Measurements from ENCODE around the gene FAM177B. TPM values are rescaled to one million over a fixed set of nuclear protein-coding genes. Genes with fewer than 3 reads are reported as not detected.

Gene FAM177B
- total RNA-seq, 1 experiment from 2014 or later: not detected

DNA sequence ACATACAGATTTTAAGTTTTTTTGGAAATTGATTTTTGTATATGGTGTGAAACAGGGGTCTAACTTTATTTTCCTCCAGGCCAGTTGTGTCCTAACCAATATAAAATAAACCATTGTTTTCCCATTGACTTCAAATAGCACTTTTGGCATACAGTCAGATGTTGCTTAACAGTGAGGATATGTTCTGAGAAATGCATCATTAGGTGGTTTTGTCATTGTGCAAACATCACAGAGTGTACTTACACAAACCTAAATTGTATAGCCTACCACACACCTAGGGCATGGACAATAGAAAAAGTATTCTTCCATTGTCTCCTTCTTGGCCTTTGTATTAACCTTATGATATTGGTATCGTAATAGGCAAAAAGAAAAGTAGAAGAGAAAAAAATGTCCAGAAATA, 40.5 kb downstream of the FAM177B start:
- CTCF ChIA-PET: no interaction called here
- no peaks in the 10 kb centered on the region for H3K36me3 Mint-ChIP-seq (ENCODE audit: insufficient read depth, unreplicated experiment)

DNA sequence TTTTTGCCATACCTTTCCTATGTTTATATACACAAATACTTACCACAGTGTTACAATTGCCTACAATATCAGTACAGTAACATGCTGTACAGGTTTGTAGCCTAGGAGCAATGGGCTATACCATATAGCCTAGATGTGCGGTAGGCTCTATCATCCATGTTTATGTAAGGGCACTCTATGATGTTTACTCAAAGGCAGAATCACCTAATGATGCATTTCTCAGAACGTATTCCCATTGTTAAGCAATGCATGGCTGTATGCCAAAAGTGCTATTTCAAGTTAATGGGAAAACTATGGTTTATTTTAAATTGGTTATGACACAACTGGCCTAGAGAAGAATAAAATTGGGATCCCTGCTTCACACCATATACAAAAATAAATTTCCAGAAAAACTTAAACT, 41.0 kb downstream of the FAM177B start:
- Mint-ChIP-seq H3K36me3 (ENCODE audit: insufficient read depth, unreplicated experiment) (no peaks in the 10 kb centered on the region), H3K27me3 (ENCODE audit: insufficient read depth, unreplicated experiment) (peaks cover 9% of the 10 kb centered on the region), H3K4me3 (ENCODE audit: unreplicated experiment) (no peak overlapping the region), H3K27ac (ENCODE audit: unreplicated experiment) (no peak overlapping the region), H3K4me1 (ENCODE audit: low read depth, unreplicated experiment) (no peaks in the 10 kb centered on the region), H3K9me3 (ENCODE audit: unreplicated experiment) (no peaks in the 10 kb centered on the region)
- Histone ChIP-seq H3K4me3 (ENCODE audit: low read depth, low read length) (no peak overlapping the region), H3K9me3 (no peaks in the 10 kb centered on the region), H3K4me1 (no peaks in the 10 kb centered on the region), H3K36me3 (ENCODE audit: control insufficient read depth, insufficient read depth, low read length) (no peaks in the 10 kb centered on the region), H3K27me3 (replicated peaks; ENCODE audit: control insufficient read depth, insufficient read depth, low read length) (no peaks in the 10 kb centered on the region)
- CTCF ChIA-PET: no interaction called here
- POLR2A ChIA-PET: no interaction called here
- intact Hi-C loops (cut with micrococcal nuclease; ENCODE audit: unreplicated experiment): no loop called here
- TF ChIP-seq, protein P1, sequence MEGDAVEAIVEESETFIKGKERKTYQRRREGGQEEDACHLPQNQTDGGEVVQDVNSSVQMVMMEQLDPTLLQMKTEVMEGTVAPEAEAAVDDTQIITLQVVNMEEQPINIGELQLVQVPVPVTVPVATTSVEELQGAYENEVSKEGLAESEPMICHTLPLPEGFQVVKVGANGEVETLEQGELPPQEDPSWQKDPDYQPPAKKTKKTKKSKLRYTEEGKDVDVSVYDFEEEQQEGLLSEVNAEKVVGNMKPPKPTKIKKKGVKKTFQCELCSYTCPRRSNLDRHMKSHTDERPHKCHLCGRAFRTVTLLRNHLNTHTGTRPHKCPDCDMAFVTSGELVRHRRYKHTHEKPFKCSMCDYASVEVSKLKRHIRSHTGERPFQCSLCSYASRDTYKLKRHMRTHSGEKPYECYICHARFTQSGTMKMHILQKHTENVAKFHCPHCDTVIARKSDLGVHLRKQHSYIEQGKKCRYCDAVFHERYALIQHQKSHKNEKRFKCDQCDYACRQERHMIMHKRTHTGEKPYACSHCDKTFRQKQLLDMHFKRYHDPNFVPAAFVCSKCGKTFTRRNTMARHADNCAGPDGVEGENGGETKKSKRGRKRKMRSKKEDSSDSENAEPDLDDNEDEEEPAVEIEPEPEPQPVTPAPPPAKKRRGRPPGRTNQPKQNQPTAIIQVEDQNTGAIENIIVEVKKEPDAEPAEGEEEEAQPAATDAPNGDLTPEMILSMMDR (IDR thresholded peaks at IDR 0.05; ENCODE audit: insufficient read depth in 1 of 2, low read depth in 1 of 2, low read length in 1 of 2, severe bottlenecking in 1 of 2, unreplicated experiment in 1 of 2): no peak
- no TSS peak for BruUV-seq (replicated peaks)
- DNase-seq: no peak

More for the DNA sequence above, 40.5 kb downstream of the FAM177B start:
- Mint-ChIP-seq H3K4me1 (ENCODE audit: low read depth, unreplicated experiment) (no peaks in the 10 kb centered on the region), H3K4me3 (ENCODE audit: unreplicated experiment) (no peak overlapping the region), H3K27ac (ENCODE audit: unreplicated experiment) (no peak overlapping the region), H3K9me3 (ENCODE audit: unreplicated experiment) (no peaks in the 10 kb centered on the region), H3K27me3 (ENCODE audit: insufficient read depth, unreplicated experiment) (peaks cover 9% of the 10 kb centered on the region)
- Histone ChIP-seq H3K9me3 (no peaks in the 10 kb centered on the region), H3K36me3 (ENCODE audit: control insufficient read depth, insufficient read depth, low read length) (no peaks in the 10 kb centered on the region), H3K27me3 (replicated peaks; ENCODE audit: control insufficient read depth, insufficient read depth, low read length) (no peaks in the 10 kb centered on the region), H3K4me3 (ENCODE audit: low read depth, low read length) (no peak overlapping the region), H3K4me1 (no peaks in the 10 kb centered on the region)
- BruUV-seq (replicated peaks): no TSS peak
- TF ChIP-seq, protein P1 (IDR thresholded peaks at IDR 0.05; ENCODE audit: insufficient read depth in 1 of 2, low read depth in 1 of 2, low read length in 1 of 2, severe bottlenecking in 1 of 2, unreplicated experiment in 1 of 2): no peak
- no peak for DNase-seq
- POLR2A ChIA-PET: no interaction called here
- intact Hi-C loops (cut with micrococcal nuclease; ENCODE audit: unreplicated experiment): no loop called here

DNA sequence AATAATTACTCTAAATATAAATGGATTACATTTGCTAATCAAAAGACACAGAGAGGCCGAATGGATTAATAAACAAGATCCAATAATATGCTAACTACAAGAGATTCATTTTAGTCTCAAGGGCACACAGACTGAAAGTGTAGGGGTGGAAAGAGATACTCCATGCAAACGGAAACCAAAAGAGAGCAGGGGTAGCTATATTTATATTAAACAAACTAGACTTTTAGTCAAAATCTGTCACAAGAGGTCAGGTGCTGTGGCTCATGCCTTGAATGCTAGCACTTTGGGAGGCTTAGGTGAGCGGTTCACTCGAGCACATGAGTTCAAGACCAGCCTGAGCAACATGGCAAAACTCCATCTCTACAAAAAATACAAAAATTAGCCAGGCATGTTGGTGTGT, 44.2 kb downstream of the FAM177B start:
- Histone ChIP-seq H3K36me3 (ENCODE audit: control insufficient read depth, insufficient read depth, low read length) (no peaks in the 10 kb centered on the region), H3K27me3 (replicated peaks; ENCODE audit: control insufficient read depth, insufficient read depth, low read length) (no peaks in the 10 kb centered on the region), H3K4me3 (ENCODE audit: low read depth, low read length) (no peak overlapping the region), H3K4me1 (no peaks in the 10 kb centered on the region), H3K9me3 (no peaks in the 10 kb centered on the region)
- ChIA-PET CTCF (no interaction called here), POLR2A (no interaction called here)
- TF ChIP-seq, protein P1 (IDR thresholded peaks at IDR 0.05; ENCODE audit: insufficient read depth in 1 of 2, low read depth in 1 of 2, low read length in 1 of 2, severe bottlenecking in 1 of 2, unreplicated experiment in 1 of 2): no peak
- Mint-ChIP-seq H3K4me1 (ENCODE audit: low read depth, unreplicated experiment) (peaks cover 8% of the 10 kb centered on the region), H3K27ac (ENCODE audit: unreplicated experiment) (no peak overlapping the region), H3K27me3 (ENCODE audit: insufficient read depth, unreplicated experiment) (peaks cover 9% of the 10 kb centered on the region), H3K4me3 (ENCODE audit: unreplicated experiment) (no peak overlapping the region), H3K36me3 (ENCODE audit: insufficient read depth, unreplicated experiment) (no peaks in the 10 kb centered on the region), H3K9me3 (ENCODE audit: unreplicated experiment) (no peaks in the 10 kb centered on the region)
- intact Hi-C loops (cut with micrococcal nuclease; ENCODE audit: unreplicated experiment): no loop called here
- no peak for DNase-seq
- no TSS peak for BruUV-seq (replicated peaks)
